Measurements from ENCODE around the gene ZNF341.
"Not testable (repeated sequence)": the region's sequence is repeated elsewhere in the genome, so short reads cannot be mapped to it uniquely, and the experiment has no call there.

ZNF341 gene

DNA sequence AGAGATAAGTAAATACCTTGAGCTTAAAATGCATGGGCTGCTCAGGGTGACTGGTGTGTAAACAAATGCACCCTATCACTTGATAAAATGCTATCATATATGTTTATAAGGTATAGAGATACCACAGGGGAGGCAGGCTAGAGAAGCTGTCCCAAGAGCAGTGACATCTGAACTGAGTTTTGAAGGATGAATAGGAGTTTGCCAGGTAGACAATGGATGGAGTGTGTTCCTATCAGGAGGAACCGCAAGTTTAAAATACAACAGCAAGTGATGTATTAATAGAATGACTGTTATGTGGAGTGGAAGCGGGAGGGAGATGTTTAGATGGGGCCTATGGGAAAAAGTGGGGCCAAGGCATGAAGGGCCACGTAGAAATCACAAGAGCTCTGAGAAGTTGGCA, 40.6 kb downstream of the ZNF341 start:
- DNase-seq: no peak

GRCh38 chr20:33773412-33774089, 41.8 kb downstream of the ZNF341 start:
- DNase-seq: no peak

DNA sequence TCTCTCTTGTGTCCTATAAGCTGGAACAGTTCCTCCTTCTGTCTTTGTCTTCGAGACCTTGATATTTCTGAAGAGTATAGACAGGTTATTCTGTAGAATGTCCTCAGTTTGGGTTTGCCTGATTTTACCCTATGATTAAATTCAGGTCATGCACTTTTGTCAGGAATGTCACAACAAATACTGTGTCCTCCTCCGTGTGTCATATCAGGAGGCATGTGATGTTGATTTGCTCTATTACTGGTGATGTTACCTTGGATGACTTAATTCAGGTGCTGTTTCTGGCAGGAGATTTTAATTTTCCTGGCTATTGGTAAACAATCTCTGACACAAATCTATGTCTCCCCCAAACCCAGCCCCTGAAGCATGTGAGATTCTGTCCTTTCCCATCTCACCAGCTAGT, 46.0 kb downstream of the ZNF341 start:
- no peak for DNase-seq

DNA sequence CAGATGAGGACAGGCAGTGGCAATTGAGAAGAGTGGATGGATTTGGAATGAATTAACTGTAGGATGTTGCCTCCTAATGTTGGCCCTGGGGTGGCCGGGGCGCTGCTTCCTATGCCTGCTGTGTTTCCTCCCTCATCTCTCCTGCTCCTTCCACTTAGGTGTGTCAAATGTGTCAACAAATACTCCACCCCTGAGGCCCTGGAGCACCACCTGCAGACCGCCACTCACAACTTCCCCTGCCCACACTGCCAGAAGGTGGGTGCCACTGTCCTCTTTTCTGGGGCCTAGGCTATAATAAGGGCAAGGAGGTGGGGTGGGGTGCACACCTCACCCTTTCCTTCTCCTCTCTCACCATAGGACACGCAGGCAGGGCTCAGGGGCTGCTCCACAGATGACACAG, 49.3 kb downstream of the ZNF341 start:
- DNase-seq: no peak

- no peak for DNase-seq
Observed at GRCh38 chr20:33781945-33782344, 50.1 kb downstream of the ZNF341 start.

DNA sequence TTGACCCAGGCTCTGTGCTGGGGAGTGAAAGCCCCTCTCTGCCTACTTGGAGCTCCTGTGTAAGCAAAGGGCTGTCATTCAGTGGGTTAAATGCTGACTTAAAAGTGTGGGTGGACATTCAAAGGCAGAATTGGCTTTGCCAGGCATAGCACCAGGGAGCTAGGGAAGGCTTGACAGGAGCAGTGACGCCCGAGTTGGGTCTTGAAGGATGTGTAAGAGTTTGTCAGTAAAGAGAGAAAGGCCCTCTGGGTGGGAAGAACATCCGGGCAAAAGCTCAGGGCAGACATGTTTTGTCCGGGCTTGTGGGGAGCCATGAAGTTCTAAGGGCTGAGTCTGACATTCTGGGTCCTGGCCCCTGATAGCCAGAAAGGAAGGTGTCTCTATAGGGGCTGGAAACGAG, 51.5 kb downstream of the ZNF341 start:
- DNase-seq: no peak

DNA sequence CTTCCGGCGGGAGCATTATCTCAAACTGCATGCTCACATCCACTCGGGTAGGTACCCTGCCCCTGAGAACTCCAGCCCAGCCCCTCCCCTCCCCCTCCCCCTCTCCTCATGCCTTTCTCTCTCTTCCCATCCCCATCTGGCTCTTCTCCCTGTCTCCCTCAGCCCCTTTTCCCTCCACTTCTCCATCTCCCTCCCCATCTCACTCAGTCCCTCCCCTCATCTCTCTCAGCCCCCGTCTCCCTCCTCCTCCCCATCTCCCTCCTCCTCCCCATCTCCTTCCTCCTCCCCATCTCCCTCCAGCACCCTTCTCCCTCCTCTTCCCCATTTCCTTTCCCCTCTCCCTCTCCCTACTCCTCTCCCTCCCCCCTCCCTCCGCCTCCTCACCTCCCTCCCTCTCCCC, 52.0 kb downstream of the ZNF341 start:
- no peak for DNase-seq

DNA sequence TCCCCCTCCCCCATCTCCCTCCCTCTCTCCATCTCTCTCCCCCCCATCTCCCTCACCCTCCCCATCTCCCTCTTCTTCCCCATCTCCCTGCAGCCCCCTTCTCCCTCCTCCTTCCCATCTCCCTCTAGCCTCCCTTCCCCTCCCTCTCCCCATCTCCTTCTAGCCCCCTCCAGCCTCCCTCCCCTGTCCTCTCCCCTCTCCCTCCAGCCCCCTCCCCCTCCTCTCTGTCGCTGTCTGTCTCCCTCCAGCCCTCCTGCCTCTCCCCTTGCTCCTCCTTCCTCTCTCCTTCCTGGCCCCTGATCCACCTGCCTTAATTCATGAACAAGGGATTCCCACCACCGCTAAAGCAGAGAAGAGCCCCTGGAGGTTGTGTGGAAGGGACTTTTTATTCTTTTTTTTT, 52.4 kb downstream of the ZNF341 start:
- no peak for DNase-seq

GRCh38 chr20:33785503-33785902, 53.7 kb downstream of the ZNF341 start:
- no peak for DNase-seq

DNA sequence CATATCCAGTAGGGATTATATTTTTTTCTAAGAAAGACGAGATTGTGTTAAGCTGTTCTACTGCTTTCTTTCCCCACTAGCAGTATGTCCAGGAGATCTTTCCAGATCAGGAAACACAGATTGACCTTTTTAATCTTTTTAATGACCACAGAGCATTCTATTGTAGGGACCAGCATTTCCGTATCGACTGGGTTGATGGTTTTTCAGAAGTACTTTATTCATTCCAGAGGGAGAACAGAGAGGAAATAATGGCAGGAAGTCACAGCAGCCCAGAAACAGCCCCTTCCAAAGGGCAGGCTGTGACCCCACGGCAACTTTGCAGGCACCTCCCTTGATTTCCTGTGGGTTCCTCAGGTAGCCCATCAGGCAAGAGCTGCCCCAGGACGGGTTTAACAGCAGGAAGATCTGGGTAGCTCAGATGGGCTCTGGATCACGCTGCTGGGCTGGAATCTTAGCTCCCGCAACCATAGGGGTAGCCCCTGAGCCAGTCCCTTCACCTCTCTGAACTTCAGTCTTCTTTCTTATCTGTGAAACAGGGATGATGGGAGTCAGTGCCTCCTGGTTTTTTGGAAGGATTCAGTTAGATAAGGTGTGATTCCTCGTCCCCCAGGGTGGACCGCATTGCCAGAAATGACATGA, 55.6 kb downstream of the ZNF341 start:
- no peak for DNase-seq

DNA sequence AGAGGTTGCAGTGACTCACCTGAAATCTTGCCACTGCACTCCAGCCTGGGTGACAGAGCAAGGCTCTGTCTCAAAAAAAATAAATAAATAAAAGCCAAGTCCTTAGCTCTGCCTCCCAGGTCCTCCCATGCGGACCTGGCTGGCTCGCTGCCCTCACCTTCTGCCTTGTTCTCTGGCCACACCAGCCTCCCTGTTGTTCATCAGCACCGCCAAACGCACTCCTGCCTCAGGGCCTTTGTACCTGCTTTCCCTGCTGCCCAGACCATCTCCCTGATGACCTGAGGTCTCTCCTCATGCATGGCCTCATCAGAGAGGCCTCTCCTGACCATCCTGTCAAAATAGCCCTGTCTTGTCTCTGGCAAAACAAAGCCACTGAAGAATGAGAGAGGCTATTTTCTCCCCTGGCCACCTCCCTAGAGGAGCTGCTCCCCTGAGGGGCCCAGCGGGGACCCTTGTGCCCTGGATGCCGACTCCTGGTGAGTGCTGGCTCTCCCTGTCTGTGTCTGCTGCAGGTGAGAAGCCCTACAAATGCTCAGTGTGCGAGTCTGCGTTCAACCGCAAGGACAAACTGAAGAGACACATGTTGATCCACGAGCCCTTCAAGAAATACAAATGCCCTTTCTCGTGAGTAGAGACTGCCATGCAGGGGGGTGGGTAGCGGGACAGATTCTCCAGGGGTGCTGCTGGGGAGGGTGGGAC, 56.7 kb downstream of the ZNF341 start:
- DNase-seq: no peak

GRCh38 chr20:33789109-33789857, 57.5 kb downstream of the ZNF341 start:
- DNase-seq: no peak

- no peak for DNase-seq
Observed at GRCh38 chr20:33789858-33790182, 58.0 kb downstream of the ZNF341 start.

- no peak for DNase-seq
Observed at GRCh38 chr20:33790566-33790965, 58.8 kb downstream of the ZNF341 start.

DNA sequence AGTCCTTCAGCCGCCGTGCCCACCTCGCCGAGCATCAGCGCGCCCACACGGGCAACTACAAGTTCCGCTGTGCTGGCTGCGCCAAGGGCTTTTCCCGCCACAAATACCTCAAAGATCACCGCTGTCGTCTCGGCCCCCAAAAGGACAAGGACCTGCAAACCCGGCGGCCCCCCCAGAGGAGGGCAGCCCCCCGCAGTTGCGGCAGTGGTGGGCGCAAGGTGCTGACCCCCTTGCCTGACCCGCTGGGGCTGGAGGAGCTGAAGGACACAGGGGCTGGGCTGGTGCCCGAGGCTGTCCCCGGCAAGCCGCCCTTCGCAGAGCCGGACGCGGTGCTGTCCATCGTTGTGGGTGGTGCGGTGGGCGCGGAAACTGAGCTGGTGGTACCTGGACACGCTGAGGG, 59.2 kb downstream of the ZNF341 start:
- DNase-seq: no peak

DNA sequence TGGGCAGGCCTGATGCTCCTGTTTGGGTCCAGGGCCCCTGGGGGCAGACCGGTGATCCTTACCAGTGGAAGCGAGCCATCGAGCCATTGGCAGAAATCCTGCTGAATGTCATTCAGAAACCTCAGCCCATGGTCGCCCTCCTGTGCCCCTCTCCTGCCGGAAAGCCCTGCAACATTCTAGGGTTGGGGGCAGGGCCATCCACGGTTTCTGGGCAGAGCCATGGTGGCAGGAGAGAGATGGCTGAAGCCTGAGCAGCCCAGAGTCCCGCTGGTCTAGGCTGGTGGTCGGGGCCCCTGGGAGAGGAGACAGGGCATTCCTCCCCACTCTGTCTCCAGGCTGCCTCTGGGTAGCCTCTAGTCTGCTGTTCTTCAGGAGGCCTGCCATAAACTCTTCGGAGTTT, 59.7 kb downstream of the ZNF341 start:
- no peak for DNase-seq

DNA sequence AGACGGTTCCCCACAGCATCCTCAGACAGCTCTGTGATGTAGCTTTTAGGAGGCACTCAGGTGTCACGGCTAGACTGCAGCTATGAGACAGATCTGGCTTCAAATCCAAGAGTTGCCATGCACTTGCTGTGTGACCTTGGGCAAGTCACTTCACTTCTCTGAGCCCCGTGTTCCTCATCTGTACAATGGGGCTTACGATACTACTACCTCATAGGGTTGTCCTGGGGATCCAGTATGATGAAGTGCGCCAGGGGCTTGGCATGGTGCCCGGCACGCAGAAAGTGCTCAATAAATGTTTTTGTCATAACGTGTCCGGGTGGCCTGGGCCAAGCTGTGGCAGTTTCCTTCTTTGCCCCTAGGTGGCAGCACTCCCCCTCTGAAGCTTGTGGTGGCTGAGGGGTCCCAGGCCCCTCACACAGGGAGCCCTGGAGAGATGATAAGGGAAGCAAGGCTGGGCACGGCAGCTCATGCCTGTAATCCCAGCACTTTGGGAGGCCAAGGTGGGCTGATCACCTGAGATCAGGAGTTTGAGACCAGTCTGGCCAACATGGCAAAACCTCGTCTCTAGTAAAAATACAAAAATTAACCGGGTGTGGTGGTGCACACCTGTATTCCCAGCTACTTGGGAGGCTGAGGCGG, 60.3 kb downstream of the ZNF341 start:
- DNase-seq: peak; percentile 81

DNA sequence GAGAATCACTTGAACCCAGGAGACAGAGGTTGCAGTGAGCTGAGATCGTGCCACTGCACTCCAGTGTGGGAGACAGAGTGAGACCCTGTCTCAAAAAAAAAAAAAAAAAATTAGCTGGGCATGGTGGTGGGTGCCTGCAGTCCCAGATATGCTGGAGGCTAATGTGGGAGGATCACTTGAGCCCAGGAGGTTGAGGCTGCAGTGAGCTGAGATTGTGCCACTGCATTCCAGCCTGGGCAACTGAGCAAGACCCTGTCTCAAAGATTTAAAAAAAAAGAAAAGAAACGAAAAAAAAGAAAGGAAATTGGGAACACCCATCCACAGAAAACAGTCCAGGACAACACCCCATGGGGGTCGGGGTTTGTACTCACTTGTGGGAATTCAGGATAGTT, 60.8 kb downstream of the ZNF341 start:
- DNase-seq: not testable (repeated sequence)

DNA sequence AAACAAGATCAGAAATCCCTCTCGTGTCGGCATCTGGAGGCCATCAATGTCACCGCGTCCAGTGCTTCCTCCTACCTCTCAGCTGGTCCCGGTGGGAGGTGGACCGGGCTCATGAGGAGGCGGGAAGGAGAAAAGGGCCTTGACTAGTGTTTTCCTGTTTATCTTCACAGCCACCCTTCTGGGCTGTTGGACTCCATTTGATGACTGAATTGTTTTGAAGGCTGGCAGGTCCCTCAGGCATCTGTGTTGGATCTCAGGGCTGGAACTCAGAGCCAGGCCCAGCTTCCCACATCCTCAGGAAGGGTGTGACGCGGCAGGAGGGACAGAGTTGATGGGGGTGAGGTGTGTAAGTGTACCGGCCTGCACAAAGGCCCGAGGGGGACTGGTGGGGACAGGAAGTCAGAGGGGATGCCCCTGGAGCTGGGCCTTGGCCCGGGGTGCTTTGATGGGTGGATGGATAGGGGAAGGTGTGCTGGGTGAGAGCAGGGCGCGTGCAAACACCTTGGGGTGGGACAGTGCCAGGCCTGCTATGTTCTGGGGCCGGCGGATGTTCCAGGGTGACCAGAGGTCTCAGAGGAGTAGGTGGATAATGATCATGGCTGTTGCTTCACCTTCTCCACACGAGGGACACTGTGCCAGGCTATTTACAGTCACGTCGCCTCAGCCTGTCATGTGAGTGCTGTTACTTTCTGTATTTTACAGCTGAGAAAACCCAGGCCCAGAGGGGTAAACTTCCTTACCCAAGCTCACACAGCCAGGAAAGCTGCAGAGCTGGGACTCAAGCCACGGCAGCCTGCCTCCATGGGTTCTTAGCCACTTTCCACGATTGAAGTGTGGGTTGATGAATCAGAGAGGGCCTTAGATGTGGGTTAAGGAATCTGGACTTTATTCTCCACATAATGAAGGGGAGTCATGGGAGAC, 61.5 kb downstream of the ZNF341 start:
- no peak for DNase-seq

DNA sequence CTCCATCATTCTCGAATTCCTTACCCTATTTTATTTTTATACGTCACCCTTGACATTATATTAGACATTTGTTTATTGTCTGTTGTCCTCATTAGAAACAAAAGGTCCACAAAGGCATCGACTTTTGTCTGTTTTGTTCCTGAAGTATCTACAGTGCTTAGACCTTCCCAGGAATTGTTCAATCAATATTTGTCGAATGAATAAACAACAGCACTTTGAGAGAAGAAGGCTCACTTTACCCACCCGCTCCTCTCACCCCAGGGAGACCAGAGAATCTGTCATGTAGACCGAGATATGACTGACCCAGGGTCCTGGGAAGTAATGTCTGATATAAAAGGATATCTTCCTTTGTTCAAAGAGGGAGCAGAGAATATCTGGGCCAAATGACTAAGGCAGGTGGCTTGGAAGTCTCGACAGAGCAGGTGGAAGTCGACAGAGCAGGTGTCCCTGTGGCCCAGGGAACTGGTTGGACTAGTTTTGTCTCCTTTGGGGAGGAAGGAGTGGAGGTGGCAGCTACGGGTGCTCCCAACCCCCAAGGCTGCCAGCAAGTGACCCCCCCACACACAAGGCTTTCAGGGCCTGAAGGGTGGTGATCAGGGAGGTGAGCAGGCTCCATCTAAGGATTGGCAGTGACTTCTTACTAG, 64.6 kb downstream of the ZNF341 start:
- no peak for DNase-seq

- no peak for DNase-seq
Observed at GRCh38 chr20:33796907-33797544, 65.2 kb downstream of the ZNF341 start.

All from activated CD8-positive, alpha-beta memory T cell treated with anti-CD3 and anti-CD28 coated beads, Interleukin-2, amount 50 U/mL, for 48 hours (primary cell).